Measurements from ENCODE around the gene POU3F3. TPM values are rescaled to one million over a fixed set of nuclear protein-coding genes. Genes with fewer than 3 reads are reported as not detected.

The POU3F3 gene
- total RNA-seq, 1 donor from 2014 or later: 0.35 TPM

DNA sequence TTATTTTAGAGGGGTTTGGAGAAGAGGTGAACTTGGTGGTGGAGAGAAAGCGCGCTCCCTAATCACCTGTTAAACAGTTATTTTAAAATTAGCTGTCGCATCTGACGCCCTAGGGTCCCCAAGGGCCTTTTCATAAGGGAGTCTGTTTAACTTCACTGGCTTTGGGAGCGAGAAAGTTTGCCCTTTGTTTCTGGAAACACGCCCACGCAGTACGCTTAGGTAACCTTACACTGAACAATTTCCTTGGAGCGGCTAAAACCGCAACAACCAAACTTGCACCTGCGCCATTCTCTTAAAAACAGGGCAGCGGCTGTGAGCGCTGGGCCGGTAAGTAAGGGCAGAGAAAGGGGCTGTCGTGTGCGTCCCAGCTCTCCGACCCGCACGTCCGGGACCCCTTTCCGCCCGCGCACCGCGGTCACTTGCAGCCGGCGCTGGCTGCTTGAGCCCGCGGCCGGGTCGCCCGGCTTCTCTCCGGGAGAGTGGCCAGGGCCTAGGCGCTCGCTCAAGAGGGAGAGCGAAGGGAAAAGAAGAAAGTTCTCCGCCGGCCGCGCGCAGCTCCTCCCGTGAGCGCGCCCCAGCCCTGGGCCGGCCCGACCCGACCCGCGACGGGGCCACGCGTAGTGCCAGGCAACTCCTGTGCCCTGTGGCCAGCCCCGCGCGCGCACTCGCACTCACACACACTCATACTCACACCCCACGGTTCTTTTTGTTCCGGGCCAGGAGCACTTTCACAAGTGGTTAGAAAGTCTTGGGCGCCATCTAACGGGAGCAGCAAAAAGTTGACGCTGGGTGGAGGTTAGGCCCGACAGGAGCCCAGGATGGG lies 19.2 kb downstream of the POU3F3 start:
- no peak for DNase-seq (ENCODE audit: extremely low read depth, low read depth, low spot score)

DNA sequence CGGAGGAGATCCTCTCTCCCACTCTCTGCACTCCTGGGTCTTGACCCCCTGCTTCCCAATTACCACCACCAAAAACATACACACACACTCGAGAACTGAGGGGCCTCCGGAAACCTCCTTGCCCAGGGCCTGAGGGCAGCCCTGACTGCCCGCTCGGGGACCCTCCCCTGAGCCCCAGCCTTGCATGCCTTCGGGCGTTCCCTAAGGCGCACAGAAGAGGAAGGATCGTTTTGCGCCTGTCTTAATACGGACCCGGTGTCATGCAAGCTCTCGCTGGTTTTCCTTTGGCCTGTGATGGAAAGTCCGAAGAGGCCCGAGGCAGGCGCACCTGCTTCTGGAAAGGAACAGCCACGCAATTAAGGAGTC lies 19.8 kb downstream of the POU3F3 start:
- DNase-seq (ENCODE audit: extremely low read depth, low read depth, low spot score): no peak

DNA sequence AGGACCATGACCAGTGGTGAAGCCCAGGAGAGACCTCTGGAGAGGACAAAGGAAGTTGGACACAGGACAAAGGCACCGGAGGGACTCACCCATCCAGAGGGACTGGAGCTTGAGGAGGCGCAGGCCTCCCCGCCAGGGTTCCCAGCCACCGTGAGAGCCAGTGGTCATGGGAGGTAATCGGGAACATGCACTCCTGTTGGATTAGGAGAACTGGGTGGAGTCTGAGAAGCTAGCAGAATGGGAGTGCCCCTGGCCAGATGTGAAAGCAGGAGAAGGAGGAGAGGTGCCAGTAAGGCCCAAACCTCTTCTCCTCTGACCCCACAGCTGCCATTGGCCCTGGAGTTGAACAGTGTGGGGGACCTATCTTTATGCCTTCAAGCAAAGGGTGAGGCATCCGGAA lies 20.3 kb downstream of the POU3F3 start:
- DNase-seq (ENCODE audit: extremely low read depth, low read depth, low spot score): no peak

DNA sequence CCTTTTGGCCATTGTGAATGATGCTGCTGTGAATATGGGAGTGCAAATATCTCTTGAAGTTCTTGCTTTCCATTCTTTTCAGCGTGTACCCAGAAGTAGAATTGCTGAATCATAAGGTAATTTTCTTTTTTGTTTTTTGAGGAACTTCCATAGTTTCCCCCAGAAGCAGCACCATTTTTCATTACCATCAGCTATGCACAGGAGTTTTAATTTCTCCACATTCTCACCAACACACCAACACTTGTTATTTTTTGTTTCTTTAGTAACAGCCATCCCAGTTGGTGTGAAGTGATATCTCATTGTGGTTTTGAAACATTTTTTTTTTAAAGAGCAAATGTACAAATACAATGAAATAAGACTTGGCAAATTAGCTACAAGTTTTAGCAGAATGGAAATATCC lies 21.3 kb downstream of the POU3F3 start:
- DNase-seq (ENCODE audit: extremely low read depth, low read depth, low spot score): no peak

DNA sequence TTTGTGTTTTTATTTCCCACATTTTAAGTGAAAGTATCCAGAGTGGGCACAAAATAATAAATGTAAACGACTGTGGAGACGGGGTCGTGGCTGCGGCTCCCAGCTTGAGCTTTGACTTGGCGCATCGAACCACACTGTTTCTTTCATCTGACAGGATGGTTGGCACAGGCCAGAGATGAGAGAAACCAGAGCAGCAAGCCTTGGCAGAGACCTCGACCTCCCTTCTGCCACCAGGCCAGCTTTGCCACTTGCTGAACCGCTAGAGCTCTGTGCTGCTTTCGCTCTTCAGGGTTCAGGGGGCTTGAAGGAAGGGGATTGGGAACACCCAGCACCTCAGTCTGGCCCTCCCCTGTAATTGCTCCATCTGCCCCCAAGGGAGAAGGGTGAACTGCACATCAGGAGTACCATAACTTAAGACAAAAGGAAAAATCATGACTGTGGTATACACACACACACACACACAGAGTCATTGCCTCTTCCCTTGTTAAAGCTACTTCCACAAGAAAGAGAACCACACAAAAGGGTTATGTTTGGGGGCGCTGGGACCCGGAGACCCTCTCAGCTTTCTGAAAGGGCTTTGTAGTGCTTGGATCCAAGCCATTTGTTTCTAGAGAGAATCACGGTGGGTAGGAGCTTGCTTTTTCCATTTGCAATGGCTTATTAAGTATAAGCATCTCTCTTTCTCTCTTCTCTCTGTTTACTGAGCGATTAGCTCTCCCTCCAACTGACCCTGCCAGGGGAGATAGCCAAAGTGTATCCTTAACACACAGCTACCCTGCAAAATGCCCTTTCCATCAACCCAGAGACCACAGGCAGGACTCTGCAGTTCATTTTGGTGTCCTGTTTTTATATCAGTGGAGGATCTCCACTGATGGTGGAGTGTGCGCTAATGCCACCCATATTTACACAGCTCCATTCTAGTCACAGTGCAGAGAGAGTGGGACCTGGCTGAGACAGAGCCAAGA lies 23.0 kb downstream of the POU3F3 start:
- DNase-seq (ENCODE audit: extremely low read depth, low read depth, low spot score): no peak

DNA sequence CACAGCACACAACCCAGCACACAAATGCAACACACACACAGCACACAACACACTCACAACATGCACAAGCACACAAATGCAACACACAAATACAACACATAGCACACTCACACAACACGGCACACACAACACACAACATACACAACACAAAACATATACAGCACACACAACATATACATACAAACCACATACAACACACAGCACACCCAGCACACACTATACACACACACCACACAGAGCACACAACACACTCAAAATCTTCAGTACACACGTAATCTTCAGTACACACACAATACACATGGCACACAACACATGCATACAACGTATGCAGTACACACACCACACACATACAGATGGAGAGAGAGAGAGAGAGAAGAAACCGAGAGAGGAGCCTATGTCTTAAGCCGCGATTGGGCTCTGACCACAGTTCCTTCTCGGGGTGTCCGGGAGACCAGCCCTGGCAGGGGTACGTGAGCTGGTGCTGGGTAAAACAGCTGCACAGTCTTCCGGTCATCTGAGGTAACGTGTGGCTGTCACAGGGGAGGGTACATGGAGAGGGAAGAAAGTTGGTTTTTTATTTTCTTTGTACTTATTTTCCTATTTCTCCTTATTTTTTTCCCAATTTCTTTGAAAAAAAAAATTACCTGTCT lies 25.1 kb downstream of the POU3F3 start:
- DNase-seq (ENCODE audit: extremely low read depth, low read depth, low spot score): no peak

DNA sequence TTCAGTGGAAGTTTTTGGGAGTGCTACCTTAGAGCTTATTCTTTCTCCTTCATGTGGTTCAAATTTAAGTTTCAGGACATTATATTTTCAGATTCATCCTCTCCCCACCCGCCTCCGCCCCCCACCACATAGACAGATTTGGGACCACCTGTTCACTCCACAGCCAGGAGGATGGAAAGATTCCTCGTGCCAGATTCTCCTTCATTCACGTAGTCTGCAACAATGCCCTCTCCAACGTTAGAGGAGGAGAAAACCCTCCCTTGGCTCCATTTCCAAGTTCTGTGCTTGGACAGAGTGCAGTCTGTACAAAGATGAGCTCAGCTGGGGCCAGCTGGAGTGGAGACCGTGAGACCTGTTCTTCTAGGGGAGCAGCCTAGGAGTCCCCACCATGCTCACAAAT lies 26.2 kb downstream of the POU3F3 start:
- DNase-seq (ENCODE audit: extremely low read depth, low read depth, low spot score): no peak

DNA sequence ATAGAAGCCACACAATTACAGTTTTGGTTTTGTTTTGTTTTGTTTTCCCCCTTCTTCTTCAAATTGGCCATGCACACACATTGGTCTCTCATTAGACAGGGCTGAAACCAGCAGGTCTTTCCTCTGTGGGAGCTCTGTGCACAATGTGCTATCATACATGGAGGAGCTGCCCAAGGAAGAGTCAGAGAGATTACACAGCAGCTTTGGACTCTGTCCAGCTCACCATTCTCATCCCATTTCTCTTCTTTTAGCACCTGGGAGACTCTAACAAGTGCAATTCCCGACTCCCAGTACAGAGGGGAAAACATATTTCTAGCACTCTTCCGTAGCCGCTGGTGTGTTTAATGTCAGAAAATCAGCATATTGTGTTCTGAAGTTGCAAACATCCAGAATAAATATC lies 29.4 kb downstream of the POU3F3 start:
- no peak for DNase-seq (ENCODE audit: extremely low read depth, low read depth, low spot score)

DNA sequence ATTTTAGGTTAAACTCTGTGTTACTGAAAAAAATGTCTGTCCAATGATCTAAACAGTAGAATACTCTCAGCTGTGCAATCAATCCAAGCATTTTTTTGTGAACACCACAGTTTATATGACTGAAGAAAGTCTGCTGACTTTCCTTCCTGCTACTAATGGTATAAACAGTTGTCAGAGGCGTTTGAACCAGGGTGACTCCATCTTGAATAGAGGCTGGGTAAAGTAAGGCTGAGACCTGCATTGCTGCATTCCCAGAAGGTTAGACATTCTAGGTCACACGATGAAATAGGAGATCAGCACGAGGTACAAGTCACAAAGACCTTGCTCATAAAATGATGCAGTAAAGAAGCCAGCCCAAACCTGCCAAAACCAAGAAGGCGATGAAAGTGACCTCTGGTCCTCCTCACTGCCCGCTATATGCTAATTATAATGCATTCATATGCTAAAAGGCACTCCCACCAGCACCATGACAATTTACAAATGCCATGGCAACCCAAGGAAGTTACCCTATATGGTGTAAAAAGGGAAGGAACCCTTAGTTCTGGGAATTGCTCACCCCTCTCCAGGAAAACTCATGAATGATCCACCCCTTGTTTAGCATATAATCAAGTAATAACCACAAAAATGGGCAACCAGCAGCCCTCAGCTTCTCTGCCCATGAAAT lies 31.3 kb downstream of the POU3F3 start:
- DNase-seq (ENCODE audit: extremely low read depth, low read depth, low spot score): no peak

DNA sequence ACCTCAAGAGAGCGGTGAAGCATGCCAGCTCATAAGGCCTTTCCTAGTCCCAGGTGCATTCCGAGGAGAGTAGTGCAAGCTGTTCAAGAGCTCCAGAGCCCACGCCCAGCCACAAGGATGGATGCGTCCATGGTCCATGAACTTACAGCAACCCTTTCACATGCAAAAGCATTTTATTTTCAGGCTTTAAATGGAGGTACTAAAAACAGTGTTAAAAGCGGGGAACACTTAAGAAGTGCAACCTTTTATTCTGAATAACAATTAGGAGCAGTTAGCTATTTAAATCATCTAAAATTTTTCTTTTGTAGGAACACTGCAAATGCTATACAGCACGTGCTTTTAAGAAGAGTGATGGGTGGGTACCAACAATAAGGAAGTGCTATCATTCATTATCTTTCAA lies 33.8 kb downstream of the POU3F3 start:
- no peak for DNase-seq (ENCODE audit: extremely low read depth, low read depth, low spot score)

DNA sequence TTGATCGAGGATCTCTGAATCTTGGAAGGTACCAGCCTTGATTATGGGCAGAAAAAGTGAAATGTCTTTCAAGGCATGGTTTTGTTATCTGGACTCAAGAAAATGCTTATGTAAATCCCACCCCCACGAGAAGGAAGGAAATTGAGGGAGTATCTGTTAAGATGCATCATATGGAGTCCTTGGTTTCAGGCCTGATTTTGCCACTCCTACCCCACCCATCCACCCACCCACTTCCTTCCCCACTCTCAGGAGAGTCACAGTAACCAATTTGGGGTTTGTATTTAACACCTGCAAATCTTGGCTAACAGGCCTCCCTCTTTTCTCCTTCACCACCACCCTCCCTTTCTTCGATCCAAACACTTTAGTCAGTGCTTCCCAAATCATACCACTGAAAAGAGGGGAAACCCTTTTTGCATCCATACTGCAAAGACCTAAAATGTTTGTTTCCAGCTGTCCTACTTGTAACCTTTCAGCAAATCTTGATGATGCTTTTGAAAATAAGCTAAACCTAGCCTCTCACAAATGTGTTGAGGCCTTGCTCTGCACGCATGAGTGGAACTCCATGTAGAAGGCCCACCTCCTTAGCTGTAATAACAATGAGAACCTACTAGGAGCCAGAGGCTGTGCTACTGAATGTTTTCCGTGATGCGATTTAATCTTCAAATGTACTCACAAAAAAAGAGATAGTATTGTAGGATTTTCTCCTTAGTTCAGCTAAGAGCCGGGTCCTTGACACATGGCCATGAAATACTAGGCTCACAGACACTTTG lies 34.8 kb downstream of the POU3F3 start:
- DNase-seq (ENCODE audit: extremely low read depth, low read depth, low spot score): no peak

DNA sequence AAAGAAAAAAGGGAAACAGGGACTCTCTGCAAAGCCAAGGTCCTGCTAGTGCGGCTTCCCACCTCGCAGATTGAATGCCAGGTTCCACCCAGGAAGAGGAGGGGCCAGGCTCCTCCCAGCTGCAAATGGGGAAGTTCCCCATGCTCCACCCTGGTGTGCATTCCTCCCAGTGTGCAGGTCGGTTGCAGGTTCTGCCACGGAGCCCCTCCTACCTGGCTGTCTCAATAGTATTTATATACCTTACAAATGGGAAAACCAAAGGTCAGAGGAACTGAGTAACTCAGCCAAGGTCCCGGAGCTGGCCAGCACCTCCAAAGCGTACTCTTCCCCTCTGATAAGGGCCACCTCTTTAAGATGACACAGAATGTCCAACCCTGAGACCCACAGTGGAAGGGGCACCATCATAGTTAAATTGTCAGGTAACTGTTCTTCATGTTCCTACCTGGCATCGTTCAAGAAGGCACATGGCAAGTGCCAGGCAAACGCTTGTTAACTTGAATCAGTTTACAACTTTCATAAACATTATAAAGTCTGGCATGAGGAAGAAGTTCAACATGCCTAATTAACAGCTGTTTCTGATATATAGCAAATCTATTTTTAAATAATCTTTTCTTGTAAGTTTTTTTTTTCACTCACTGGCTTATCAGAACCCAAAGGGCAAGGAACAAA lies 35.5 kb downstream of the POU3F3 start:
- no peak for DNase-seq (ENCODE audit: extremely low read depth, low read depth, low spot score)

DNA sequence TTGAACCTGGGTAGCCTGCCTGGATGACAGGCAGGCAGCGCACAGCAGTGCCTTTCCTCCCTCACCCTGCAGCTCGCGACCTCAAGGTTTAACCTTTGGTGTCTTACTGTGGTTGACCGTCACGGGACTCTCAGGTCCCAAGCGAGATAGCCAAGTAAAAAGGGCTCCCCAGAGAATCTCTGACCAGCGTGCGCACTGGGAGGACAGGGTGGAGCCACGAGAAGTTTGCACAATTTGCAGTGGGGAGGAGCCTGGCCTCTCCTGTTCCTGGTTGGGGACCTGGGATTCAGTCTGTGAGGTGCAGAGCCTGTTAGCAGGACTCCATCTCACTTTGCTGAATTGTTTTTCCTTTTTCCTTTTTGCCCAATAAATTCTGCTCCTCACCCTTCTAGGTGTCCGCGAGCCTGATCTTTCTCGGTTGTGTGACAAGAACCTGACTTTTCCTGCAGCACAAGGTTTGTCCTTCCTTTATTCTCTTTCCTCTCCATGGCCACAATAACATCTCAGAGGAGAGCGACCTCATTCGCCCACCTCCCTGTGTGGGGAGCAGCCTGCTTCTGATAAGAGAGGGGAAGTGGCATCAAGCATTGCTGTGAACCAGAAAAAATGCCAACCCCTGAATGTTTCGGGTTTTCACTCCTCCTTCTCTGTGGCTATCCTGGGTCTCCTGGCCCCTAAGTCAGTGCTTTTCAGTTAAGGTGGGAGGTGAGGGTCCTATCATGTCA lies 36.2 kb downstream of the POU3F3 start:
- no peak for DNase-seq (ENCODE audit: extremely low read depth, low read depth, low spot score)

DNA sequence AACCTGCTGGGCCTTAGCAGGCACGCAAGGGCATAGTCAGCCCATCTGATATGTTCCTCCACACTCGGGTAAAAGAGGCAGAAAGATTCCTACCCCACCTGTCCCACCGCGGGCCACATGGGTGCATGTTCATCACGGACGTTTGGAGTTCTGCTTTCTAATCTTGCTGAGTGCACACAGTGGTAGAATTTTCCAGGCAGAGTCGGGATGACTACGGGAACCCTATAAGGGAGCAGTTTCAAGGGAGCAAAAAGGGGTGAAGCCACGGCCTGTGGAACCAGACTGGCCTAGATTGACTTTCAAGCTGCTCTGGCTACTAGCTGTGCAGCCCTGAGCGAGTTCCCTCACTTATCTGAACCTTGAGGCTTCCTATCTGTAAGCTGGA lies 36.8 kb downstream of the POU3F3 start:
- DNase-seq (ENCODE audit: extremely low read depth, low read depth, low spot score): no peak

DNA sequence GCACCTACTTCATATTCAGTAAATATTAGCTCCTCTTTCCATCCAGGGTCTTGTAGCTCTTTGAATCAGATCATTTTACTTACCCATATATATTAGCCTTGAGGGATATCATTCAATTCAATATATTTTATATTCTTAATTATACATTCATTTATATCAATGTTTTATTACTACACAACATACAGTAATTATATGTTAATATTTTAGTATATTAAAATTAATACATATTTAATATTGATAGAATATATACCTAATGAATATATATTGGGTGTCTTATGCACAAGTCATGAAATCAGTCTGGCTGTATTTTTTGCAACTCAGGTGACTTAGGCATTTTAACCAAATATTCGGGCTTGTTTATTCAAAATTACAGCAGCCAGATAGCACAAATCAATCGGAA lies 37.2 kb downstream of the POU3F3 start:
- DNase-seq (ENCODE audit: extremely low read depth, low read depth, low spot score): no peak

DNA sequence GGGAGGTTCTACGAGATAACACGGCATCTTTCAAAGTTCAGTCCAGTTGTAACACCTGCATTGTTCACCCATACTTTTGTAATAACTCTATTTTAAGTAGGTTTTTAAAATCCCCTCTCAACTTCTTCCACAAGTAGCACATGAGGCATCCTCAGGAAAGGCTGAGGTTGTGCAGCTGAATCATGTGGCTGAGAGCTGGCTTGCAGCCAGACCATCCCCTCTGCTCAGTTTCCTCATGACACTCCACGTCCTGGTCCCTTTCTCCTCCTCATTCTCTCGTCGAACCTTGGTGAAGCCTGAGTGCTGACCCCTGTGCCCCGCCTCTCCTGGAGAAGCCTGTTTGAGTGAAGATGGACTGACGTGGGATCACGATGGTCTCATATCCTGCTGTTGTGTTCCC lies 42.5 kb downstream of the POU3F3 start:
- DNase-seq (ENCODE audit: extremely low read depth, low read depth, low spot score): no peak

DNA sequence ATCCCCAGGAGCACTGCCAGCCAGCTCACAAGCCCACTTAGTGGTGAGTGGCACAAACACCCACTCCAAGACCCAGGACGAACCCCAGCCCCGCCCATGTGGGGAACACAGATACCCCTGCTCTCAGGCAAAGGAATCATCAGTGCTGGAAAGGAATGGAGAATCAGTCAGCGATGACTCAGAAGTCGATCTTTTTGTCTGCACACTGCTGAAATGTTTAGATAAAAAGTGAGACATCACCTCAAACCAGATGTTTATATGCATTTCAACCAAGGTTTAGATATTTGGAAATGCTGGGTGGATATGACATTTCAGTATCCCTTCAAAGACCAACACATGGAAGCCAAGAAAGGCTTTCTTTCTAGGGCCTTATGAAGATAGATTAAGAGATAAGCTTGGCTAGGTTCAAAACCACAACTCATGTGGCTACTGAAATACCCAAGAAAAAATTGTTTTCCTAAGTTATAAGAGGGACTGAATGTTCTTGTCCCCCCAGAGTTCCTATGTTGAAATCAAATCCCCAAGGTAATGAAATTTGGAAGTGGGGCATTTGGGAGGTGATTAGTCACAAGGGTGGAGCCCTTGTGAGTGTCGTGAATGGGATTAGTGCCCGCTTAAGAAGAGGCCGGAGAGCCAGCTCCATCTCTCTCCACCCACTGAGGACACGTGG lies 43.7 kb downstream of the POU3F3 start:
- DNase-seq (ENCODE audit: extremely low read depth, low read depth, low spot score): no peak

DNA sequence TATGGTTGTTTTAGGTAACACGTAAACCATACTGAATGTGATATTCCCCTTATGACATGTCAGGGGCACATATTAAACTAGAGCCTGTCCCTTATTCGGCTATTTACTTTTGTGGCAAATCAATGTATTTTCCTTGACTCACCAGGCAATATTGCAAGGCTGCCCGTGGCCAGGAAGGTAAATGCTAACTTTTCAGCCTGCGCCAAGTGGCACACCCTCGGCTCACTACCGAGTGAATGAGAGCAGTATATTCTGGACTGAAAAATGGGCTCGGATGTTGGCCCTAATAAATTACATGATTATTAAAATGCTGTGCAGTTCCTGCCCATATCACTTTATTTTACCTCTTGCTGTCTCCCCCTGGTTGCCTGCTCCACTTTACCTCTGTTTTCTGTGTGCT lies 46.7 kb downstream of the POU3F3 start:
- no peak for DNase-seq (ENCODE audit: extremely low read depth, low read depth, low spot score)
